Neural progenitor cell (in vitro differentiated cells): ENCODE data around the gene COL6A6.
A peak's percentile ranks its signal among the peaks of the same experiment; 100 is the strongest.

Experiments
- CTCF ChIP-seq: fragments of 200-600 bp; sonication (generic); IDR thresholded peaks from 2 replicates; pipeline ENCODE4 v1.5.1; 2017; ENCODE audit warnings: antibody characterized with exemption, mild to moderate bottlenecking
- EZH2phosphoT487 ChIP-seq: fragments of 200-600 bp; sonication (generic); IDR thresholded peaks from 2 replicates; pipeline ENCODE4 v1.6.1; 2017; ENCODE audit warnings: antibody characterized with exemption

GRCh38 chr3:130480736-130481135 is 36.2 kb upstream of the COL6A6 start:
- TF ChIP-seq EZH2phosphoT487, result no peak
- peak; percentile 63 for TF ChIP-seq CTCF
